ENCODE data around the gene TMEM244. TPM values are rescaled to one million over a fixed set of nuclear protein-coding genes. Genes with fewer than 3 reads are reported as not detected.

The TMEM244 gene
- total and polyA plus RNA-seq, 2 of the 4 experiments (the other 2 are of a cell fraction): 0.21 to 0.36 TPM

DNA sequence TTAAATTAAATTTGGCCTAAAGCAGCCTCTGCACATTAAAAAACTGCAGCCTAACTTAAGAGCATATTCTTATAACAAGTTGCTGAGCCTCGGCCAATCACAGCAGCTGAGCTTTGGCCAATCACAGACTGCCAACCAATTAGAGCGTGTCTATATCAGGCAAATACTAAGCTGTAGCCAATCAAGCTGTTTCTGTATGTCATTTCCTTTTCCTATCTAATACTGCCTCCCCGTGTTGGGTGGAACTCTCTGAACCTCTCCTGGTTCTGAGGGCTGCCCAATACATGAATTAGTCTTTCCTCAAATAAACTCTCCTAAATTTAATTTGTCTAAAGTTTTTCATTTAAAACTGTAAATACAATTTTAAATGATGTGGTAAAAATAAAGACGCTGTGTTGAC, 3.9 kb upstream of the TMEM244 start:
- Histone ChIP-seq H4K91ac (ENCODE audit: insufficient read depth, low read depth, low read length) (no peak overlapping the region), H3K18ac (ENCODE audit: low read depth, low read length) (no peak overlapping the region), H2AK5ac (ENCODE audit: low read depth, low read length) (no peak overlapping the region), H2BK5ac (ENCODE audit: low read depth, low read length, poor library complexity, severe bottlenecking) (no peak overlapping the region), H3K4me1 (ENCODE audit: control insufficient read depth, insufficient read depth, low read length) (peaks cover 7% of the 10 kb centered on the region), H3K27ac (ENCODE audit: insufficient read depth, low read length) (no peak overlapping the region), H3K36me3 (ENCODE audit: control insufficient read depth, insufficient read depth, low read length) (no peaks in the 10 kb centered on the region), H4K5ac (ENCODE audit: low read depth, low read length) (no peak overlapping the region), H2BK20ac (ENCODE audit: low read depth, low read length) (no peak overlapping the region), H3K9ac (ENCODE audit: low read depth, low read length) (no peak overlapping the region), H3K4ac (ENCODE audit: low read depth, low read length) (no peak overlapping the region; the same call in 1 of the 2 replicates), H3K56ac (ENCODE audit: extremely low read depth, insufficient read depth, low read length) (no peak overlapping the region), H3K23ac (ENCODE audit: low read depth, low read length) (no peak overlapping the region), H3K79me1 (ENCODE audit: low read depth in 1 of 2, low read length in 2 of 2) (no peaks in the 10 kb centered on the region), H3K4me3 (ENCODE audit: insufficient read depth, low read depth, low read length) (no peak overlapping the region), H2AK9ac (replicated peaks; ENCODE audit: low read depth, low read length, poor library complexity) (no peak overlapping the region), H3K9me3 (ENCODE audit: control insufficient read depth, insufficient read depth, low read length) (peaks cover 2% of the 10 kb centered on the region; the same call in 1 of the 2 replicates), H3K27me3 (ENCODE audit: control insufficient read depth, insufficient read depth, low read length) (no peaks in the 10 kb centered on the region), H4K8ac (ENCODE audit: low read depth in 2 of 2, low read length in 2 of 2) (no peak overlapping the region), H2BK120ac (ENCODE audit: low read depth, low read length) (no peak overlapping the region), H2BK15ac (ENCODE audit: low read depth, low read length) (no peak overlapping the region), H4K20me1 (ENCODE audit: insufficient read depth, low read length) (no peaks in the 10 kb centered on the region), H2AFZ (replicated peaks; ENCODE audit: low read length, poor library complexity) (no peak overlapping the region), H3K14ac (replicated peaks; ENCODE audit: low read depth, low read length) (no peak overlapping the region), H3K9me1 (ENCODE audit: insufficient read depth, low read length) (peaks cover 4% of the 10 kb centered on the region; the same call in 1 of the 2 replicates), H3K4me2 (ENCODE audit: low read depth, low read length) (no peak overlapping the region)
- ChIA-PET POLR2A (ENCODE audit: unreplicated experiment) (no interaction called here), CTCF (interaction anchor here (0.7 kb wide), 1 partner anchor 114 kb away, joined by 3 read pairs; no protein-coding TSS in a partner anchor)
- no TSS peak for BruUV-seq (replicated peaks)
- ATAC-seq (ENCODE audit: low read depth): no peak
- intact Hi-C loops (cut with micrococcal nuclease): no loop called here
- TF ChIP-seq RCOR1 (IDR thresholded peaks at IDR 0.05; ENCODE audit: insufficient replicate concordance, low read length) (no peak), MAZ (IDR thresholded peaks at IDR 0.05; ENCODE audit: borderline replicate concordance, low read depth, low read length) (no peak), BHLHE40 (IDR thresholded peaks at IDR 0.05; ENCODE audit: low read depth, low read length) (no peak), CEBPB (IDR thresholded peaks at IDR 0.05; ENCODE audit: low read depth, low read length) (no peak), NFE2L2 (IDR thresholded peaks at IDR 0.05; ENCODE audit: low read depth, low read length) (no peak), RFX5 (IDR thresholded peaks at IDR 0.05; ENCODE audit: low read depth, low read length) (no peak), SMC3 (IDR thresholded peaks at IDR 0.05; ENCODE audit: low read depth, low read length) (no peak), MAFK (IDR thresholded peaks at IDR 0.05; ENCODE audit: low read depth, low read length) (no peak), CHD1 (IDR thresholded peaks at IDR 0.05; ENCODE audit: low read depth, low read length) (no peak), FOS (IDR thresholded peaks at IDR 0.05; ENCODE audit: low read depth, low read length) (no peak), RAD21 (IDR thresholded peaks at IDR 0.05; ENCODE audit: low read length) (no peak), MXI1 (IDR thresholded peaks at IDR 0.05; ENCODE audit: borderline replicate concordance, low read depth, low read length) (no peak), POLR2A (IDR thresholded peaks at IDR 0.05; ENCODE audit: low read depth, low read length) (no peak)
- TF ChIP-seq, protein P1, sequence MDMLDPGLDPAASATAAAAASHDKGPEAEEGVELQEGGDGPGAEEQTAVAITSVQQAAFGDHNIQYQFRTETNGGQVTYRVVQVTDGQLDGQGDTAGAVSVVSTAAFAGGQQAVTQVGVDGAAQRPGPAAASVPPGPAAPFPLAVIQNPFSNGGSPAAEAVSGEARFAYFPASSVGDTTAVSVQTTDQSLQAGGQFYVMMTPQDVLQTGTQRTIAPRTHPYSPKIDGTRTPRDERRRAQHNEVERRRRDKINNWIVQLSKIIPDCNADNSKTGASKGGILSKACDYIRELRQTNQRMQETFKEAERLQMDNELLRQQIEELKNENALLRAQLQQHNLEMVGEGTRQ (IDR thresholded peaks at IDR 0.05; ENCODE audit: low read depth, low read length): no peak
- TF ChIP-seq, protein P2, sequence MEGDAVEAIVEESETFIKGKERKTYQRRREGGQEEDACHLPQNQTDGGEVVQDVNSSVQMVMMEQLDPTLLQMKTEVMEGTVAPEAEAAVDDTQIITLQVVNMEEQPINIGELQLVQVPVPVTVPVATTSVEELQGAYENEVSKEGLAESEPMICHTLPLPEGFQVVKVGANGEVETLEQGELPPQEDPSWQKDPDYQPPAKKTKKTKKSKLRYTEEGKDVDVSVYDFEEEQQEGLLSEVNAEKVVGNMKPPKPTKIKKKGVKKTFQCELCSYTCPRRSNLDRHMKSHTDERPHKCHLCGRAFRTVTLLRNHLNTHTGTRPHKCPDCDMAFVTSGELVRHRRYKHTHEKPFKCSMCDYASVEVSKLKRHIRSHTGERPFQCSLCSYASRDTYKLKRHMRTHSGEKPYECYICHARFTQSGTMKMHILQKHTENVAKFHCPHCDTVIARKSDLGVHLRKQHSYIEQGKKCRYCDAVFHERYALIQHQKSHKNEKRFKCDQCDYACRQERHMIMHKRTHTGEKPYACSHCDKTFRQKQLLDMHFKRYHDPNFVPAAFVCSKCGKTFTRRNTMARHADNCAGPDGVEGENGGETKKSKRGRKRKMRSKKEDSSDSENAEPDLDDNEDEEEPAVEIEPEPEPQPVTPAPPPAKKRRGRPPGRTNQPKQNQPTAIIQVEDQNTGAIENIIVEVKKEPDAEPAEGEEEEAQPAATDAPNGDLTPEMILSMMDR (conservative IDR thresholded peaks at IDR 0.05; ENCODE audit: low read depth, low read length): no peak
- TF ChIP-seq, protein P3, sequence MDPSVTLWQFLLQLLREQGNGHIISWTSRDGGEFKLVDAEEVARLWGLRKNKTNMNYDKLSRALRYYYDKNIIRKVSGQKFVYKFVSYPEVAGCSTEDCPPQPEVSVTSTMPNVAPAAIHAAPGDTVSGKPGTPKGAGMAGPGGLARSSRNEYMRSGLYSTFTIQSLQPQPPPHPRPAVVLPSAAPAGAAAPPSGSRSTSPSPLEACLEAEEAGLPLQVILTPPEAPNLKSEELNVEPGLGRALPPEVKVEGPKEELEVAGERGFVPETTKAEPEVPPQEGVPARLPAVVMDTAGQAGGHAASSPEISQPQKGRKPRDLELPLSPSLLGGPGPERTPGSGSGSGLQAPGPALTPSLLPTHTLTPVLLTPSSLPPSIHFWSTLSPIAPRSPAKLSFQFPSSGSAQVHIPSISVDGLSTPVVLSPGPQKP (IDR thresholded peaks at IDR 0.05; ENCODE audit: borderline replicate concordance, low read depth, low read length): no peak
- in situ Hi-C loops (cut with MboI; ENCODE audit: low sequenced_read_pairs): no loop called here
- DNase-seq: no peak
- WGBS, 2 experiments (ENCODE audit: extremely low coverage in 2 of 2, insufficient read length in 1 of 2): 100% methylated on average over 1 of the region's 4 CpGs; no CpG with 5 or more reads in 1 of the 2 experiments
- dilution Hi-C loops (cut with HindIII; ENCODE audit: low sequenced_read_pairs, unreplicated experiment): no loop called here

Data from IMR-90 (cell line).